Adipocyte (in vitro differentiated cells): ENCODE results near the gene TMPRSS12.
"Not testable (repeated sequence)": the region's sequence is repeated elsewhere in the genome, so short reads cannot be mapped to it uniquely, and the experiment has no call there.

Experiments
- DNase-seq: peaks from one replicate; pipeline ENCODE4 v3.0.0-alpha.2; 2015; ENCODE audit warnings: low read depth
- H3K27me3 ChIP-seq: replicated peaks from 2 replicates; pipeline ENCODE4 v1.7.0; 2013; ENCODE audit warnings: mild to moderate bottlenecking, low read length, moderate library complexity; ENCODE audit not compliant: control insufficient read depth, insufficient read depth
- H3K36me3 ChIP-seq: 2 replicates; pipeline ENCODE4 v1.7.0; 2013; ENCODE audit warnings: low read length, mild to moderate bottlenecking, moderate library complexity; ENCODE audit not compliant: control insufficient read depth, insufficient read depth, severe bottlenecking
- H3K4me1 ChIP-seq: 2 replicates; pipeline ENCODE4 v1.7.0; 2013; ENCODE audit warnings: mild to moderate bottlenecking, low read length, moderate library complexity; ENCODE audit not compliant: control insufficient read depth, insufficient read depth
- H3K4me3 ChIP-seq: 2 replicates; pipeline ENCODE4 v1.7.0; 2013; ENCODE audit warnings: mild to moderate bottlenecking, low read length, moderate library complexity
- H3K9ac ChIP-seq: 2 replicates; pipeline ENCODE4 v1.7.0; 2013; ENCODE audit warnings: mild to moderate bottlenecking, low read length, moderate library complexity
- H3K9me3 ChIP-seq: 2 replicates; pipeline ENCODE4 v1.7.0; 2013; ENCODE audit warnings: mild to moderate bottlenecking, low read length, moderate library complexity; ENCODE audit not compliant: control insufficient read depth

TMPRSS12 gene, protein sequence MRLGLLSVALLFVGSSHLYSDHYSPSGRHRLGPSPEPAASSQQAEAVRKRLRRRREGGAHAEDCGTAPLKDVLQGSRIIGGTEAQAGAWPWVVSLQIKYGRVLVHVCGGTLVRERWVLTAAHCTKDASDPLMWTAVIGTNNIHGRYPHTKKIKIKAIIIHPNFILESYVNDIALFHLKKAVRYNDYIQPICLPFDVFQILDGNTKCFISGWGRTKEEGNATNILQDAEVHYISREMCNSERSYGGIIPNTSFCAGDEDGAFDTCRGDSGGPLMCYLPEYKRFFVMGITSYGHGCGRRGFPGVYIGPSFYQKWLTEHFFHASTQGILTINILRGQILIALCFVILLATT

DNA sequence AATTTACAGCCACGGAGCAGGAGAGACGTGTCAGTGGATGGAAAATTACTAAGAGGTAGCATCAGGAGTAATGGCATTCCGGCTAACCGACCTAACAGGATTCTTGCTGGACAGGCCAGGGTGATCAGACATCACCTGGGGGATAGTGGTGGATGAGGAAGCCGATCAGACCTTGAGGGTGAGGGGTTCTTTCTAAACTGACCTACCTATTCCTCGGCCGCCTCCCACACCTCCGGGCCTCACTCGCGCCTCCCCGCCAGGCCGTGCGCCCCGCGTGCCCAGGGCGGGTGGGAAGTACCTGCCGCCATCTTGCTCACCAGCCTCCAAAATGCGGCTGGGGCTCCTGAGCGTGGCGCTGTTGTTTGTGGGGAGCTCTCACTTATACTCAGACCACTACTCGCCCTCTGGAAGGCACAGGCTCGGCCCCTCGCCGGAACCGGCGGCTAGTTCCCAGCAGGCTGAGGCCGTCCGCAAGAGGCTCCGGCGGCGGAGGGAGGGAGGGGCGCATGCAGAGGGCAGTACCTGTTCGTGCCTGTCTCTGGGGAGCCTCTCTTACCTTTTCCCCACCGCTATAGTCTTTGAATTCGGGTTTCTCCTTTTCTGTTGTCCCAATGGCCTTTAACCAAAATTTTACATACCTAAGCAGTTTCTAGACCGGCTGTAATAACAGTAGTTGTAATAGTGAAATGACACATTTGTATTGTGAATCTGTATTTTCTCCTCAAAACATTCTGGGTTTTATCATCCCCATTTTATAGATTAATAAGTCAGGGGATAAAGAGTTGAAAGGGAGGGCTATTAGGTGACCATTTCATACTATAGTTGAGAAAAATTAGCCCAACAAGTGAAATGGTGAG, at the start of gene TMPRSS12:
TMPRSS12 (plus strand) TSS at position 290 of the 857 bp plus-strand sequence; CDS start at position 329, 39 bp downstream.
- H3K4me1 ChIP-seq: peaks cover 17% of the 10 kb centered on the region
- no peaks in the 10 kb centered on the region for H3K36me3 ChIP-seq
- H3K4me3 ChIP-seq: peak within 1 kb of the TSS; percentile 64
- H3K9ac ChIP-seq: peak within 1 kb of the TSS; percentile 18
- DNase-seq: no peak
- H3K9me3 ChIP-seq: peaks cover 8% of the 10 kb centered on the region
- H3K27me3 ChIP-seq: no peaks in the 10 kb centered on the region

- H3K27me3 ChIP-seq: no peaks in the 10 kb centered on the region
- H3K9me3 ChIP-seq: peaks cover 18% of the 10 kb centered on the region
- peak overlapping the region; percentile 17 for H3K4me3 ChIP-seq
- peaks cover 56% of the 10 kb centered on the region for H3K36me3 ChIP-seq
- peak; percentile 11 for DNase-seq
- no peaks in the 10 kb centered on the region for H3K4me1 ChIP-seq
- H3K9ac ChIP-seq: no peak overlapping the region
Observed at GRCh38 chr12:50799908-50800307, 42.8 kb upstream of the TMPRSS12 start.

DNA sequence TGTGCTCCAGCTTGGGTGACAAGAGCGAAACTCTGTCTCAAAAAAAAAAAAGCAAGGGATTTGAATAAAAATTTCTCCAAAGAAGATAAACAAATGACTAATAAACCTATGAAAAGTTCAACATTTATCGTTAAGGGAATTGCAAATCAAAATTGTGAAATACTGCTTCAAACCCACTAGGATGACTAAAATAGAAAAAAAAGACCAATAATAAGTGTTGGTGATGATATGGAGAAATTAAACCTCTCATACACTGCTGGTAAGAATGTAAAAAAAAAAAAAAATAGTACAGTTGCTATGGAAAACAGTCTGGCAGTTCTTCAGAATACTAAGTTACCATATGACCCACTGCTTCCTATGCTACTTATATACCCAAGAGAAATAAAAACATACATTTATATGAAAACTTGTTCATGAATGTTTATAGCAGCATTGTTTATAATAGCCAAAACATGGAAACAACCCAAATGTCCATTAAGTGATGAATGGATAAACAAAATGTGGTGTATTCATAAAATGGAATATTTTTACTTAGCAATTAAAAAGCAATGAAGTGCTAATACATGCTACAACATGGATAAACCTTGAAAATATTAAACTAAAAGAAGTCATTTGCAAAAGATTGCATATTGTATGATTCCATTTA, 39.4 kb upstream of the TMPRSS12 start:
- DNase-seq: no peak
- H3K9me3 ChIP-seq: peaks cover 18% of the 10 kb centered on the region
- no peaks in the 10 kb centered on the region for H3K27me3 ChIP-seq
- H3K4me1 ChIP-seq: no peaks in the 10 kb centered on the region
- no peak overlapping the region for H3K9ac ChIP-seq
- peaks cover 32% of the 10 kb centered on the region for H3K36me3 ChIP-seq
- H3K4me3 ChIP-seq: no peak overlapping the region

GRCh38 chr12:50806176-50806575, 36.5 kb upstream of the TMPRSS12 start:
- no peak overlapping the region for H3K9ac ChIP-seq

DNA sequence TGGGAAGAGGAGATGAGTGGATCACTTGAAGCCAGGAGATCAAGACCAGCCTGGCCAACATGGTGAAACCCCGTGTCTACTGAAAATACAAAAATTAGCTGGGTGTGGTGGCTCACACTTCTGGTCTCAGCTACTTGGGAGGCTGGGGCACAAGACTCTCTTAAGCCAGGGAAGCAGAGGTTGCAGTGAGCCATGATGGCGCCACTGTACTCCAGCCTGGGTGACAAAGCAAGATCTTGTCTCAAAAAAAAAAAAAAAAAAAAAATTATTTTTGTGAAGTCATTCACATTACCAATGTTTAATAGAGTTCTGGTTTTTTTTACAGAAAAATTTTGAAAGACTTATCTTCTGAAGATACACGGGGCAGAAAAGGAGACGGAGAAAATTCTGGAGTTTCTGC, 33.6 kb upstream of the TMPRSS12 start:
- not testable (repeated sequence) for H3K9ac ChIP-seq, H3K4me3 ChIP-seq, H3K27me3 ChIP-seq, DNase-seq, H3K4me1 ChIP-seq, H3K9me3 ChIP-seq
- H3K36me3 ChIP-seq: peaks cover 33% of the 10 kb centered on the region

More at GRCh38 chr12:50806176-50806575, 36.5 kb upstream of the TMPRSS12 start:
- Histone ChIP-seq H3K4me1 (no peaks in the 10 kb centered on the region), H3K9me3 (no peaks in the 10 kb centered on the region), H3K4me3 (no peak overlapping the region), H3K27me3 (no peaks in the 10 kb centered on the region), H3K36me3 (peaks cover 23% of the 10 kb centered on the region)
- DNase-seq: no peak

DNA sequence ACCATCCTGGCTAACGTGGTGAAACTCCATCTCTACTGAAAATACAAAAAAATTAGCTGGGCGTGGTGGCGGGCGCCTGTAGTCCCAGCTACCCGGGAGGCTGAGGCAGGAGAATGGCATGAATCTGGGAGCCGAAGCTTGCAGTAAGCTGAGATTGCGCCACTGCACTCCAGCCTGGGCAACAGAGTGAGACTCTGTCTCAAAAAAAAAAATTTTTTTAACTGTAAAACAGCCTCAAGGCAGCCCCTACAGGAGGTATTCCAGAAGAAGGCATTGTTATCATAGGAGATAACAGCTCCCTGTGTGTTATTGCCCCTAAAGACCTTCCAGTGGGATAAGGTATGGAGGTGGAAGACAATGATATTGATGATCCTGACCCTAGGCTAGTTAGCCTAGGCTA, 27.8 kb upstream of the TMPRSS12 start:
- not testable (repeated sequence) for H3K4me3 ChIP-seq, H3K9ac ChIP-seq, H3K4me1 ChIP-seq, DNase-seq, H3K9me3 ChIP-seq, H3K27me3 ChIP-seq
- H3K36me3 ChIP-seq: peaks cover 73% of the 10 kb centered on the region

- H3K9ac ChIP-seq: no peak overlapping the region
- peaks cover 4% of the 10 kb centered on the region for H3K4me1 ChIP-seq
- H3K27me3 ChIP-seq: no peaks in the 10 kb centered on the region
- H3K4me3 ChIP-seq: no peak overlapping the region
- H3K36me3 ChIP-seq: peaks cover 37% of the 10 kb centered on the region
- DNase-seq: no peak
- no peaks in the 10 kb centered on the region for H3K9me3 ChIP-seq
Observed at GRCh38 chr12:50820177-50820576, 22.5 kb upstream of the TMPRSS12 start.

DNA sequence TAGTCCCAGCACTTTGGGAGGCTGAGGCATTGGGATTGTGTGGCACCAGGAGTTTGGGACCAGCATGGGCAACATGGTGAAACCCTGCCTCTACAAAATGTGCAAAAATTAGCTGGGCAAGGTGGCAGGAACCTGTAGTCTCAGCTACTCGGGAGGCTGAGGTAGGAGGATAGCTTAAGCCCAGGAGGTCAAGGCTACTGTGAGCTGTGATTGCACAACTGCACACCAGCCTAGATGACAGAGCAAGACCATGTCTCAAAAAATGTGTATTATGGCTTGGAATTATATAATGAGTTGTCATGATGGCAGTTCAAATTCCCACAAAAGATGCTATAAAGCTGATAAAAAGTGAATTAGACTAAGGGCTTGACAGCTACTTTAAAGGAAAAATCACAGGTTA, 20.6 kb upstream of the TMPRSS12 start:
- Histone ChIP-seq H3K27me3 (no peaks in the 10 kb centered on the region), H3K36me3 (peaks cover 19% of the 10 kb centered on the region), H3K4me3 (no peak overlapping the region), H3K4me1 (peaks cover 12% of the 10 kb centered on the region), H3K9me3 (no peaks in the 10 kb centered on the region), H3K9ac (no peak overlapping the region)
- DNase-seq: no peak

DNA sequence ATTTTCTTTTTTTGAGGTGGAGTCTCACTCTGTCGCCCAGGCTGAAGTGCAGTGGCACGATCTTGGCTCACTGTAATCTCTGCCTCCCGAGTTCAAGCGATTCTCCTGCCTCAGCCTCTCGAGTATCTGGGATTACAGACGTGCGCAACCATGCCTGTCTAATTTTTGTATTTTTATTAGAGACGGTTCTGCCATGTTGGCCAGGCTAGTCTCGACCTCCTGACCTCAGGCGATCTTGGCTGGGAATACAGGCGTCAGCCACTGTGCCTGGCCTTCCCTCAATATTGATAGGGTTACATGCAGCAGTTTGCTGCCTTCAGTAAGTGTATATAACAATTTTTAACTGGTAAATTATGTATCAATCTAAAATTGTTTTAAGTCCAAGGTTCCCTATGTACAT, 19.0 kb upstream of the TMPRSS12 start:
- not testable (repeated sequence) for DNase-seq, H3K9me3 ChIP-seq, H3K36me3 ChIP-seq, H3K4me3 ChIP-seq, H3K27me3 ChIP-seq, H3K9ac ChIP-seq
- H3K4me1 ChIP-seq: peaks cover 12% of the 10 kb centered on the region

DNA sequence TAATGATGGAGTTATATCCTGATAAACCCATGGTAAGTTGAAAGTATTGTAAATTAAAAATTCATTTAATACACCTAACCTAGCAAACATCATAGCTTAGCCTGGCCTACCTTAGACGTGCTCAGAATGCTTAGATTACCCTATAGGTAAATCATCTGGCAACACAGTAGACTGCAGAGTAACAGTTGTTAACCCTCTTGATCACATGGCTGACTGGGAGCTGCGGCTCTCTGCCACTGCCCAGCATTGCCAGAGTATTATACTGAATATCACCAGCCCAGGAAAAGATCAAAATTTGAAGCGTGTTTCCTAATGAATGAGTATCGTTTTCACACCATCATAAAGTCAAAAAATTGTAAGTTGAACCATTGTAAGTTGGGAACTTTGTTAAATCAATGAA, 17.8 kb upstream of the TMPRSS12 start:
- no peaks in the 10 kb centered on the region for H3K9me3 ChIP-seq
- no peaks in the 10 kb centered on the region for H3K27me3 ChIP-seq
- H3K4me1 ChIP-seq: peaks cover 12% of the 10 kb centered on the region
- H3K4me3 ChIP-seq: no peak overlapping the region
- no peaks in the 10 kb centered on the region for H3K36me3 ChIP-seq
- H3K9ac ChIP-seq: peak overlapping the region; percentile 59
- DNase-seq: no peak

- H3K27me3 ChIP-seq: no peaks in the 10 kb centered on the region
- H3K9me3 ChIP-seq: no peaks in the 10 kb centered on the region
- no peaks in the 10 kb centered on the region for H3K36me3 ChIP-seq
- H3K4me1 ChIP-seq: peaks cover 12% of the 10 kb centered on the region
- peak overlapping the region; percentile 61 for H3K9ac ChIP-seq
- H3K4me3 ChIP-seq: no peak overlapping the region
- DNase-seq: peak; percentile 95
Observed at GRCh38 chr12:50825372-50825838, 17.3 kb upstream of the TMPRSS12 start.
